Epithelial cell of prostate (primary cell): ENCODE data around the gene FATE1.

ENCODE experiments used
- DNase-seq: peaks from one replicate; pipeline ENCODE4 v3.0.0-alpha.2; 2011; ENCODE audit warnings: low read depth, low spot score
- H3K27ac ChIP-seq: fragments of 450-650 bp; 2 replicates; pipeline ENCODE4 v1.5.1; 2017; ENCODE audit warnings: mild to moderate bottlenecking

Gene FATE1

DNA sequence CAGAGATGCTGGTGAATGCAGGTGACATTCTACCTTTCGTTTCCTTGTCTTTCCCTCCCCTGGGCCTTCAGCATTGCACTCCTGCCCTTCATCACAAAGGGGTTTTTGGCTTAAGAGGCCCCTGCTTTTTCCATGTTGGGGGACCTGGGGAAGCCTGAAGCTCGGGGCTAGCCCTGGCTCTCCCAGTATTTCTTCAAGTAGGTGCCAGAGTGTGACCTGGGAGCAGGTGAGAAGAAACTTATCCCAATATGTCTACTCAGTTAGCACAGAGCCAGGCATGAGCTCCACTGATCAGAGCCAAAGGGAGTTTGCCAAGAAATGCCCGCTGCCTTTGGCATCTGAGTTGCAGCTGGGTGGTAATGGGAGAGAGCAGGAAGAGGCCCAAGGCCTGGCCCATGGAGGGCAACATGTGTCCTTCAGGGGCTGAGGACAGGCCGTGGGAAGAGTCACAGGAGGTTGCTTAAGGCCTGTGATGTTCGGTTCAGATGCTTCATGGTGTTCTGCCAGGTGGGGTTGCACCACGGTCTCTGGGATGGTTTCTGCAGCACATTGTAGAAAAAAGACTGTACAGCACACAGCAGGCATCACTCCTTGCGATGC lies 13.0 kb upstream of the FATE1 start:
- DNase-seq, result no peak
- no peak overlapping the region for H3K27ac ChIP-seq

DNA sequence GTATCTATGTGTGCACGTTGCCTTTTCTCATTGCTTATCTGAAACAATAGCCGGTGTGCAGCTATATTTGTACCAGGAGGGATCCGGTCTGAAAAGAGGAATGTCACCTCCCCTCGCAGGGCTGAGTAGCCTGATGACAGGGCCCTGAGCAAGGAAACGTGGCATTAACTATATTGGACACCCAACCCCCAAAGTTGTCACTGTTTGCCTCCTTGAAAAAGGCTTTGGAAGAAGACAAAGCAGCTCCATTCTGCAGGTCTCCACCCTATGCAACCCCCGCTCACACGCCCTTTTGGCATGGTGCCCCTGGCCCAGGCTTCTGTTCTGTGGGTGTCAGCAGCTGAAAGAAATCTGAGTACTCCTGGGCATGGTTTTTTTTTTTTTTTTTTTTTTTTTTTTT lies 12.3 kb upstream of the FATE1 start:
- DNase-seq, result no peak
- no peak overlapping the region for H3K27ac ChIP-seq

DNA sequence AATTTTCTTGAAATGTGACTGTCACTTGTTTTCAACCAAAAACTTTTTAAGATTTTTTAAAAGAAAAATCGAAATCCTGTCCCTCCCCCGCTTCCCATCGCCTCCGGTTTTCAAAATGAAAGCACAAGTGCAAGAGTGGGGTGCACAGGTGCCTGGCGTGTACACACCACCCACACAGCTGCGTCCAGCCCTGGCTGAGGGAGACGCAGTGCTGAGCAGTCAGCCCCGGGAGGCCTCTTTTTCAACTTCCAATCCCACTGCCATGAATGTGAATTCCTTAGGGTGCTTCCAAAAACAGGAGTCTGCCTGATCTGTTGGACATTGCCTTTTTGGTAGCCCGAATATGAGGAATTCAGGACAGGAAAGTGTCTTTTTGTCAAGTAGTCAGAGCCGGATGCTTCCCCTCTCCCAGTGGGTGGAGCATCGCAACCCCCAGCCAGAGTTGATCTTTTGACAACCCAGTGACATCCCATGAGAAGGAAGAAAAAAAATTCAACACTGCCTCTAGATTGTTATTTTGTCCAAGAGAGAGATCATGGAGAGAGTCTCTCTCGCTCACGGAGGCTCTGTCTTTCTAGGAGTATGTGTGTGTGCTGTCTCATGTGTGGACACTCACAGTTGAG lies 11.7 kb upstream of the FATE1 start:
- DNase-seq, result no peak
- no peak overlapping the region for H3K27ac ChIP-seq

DNA sequence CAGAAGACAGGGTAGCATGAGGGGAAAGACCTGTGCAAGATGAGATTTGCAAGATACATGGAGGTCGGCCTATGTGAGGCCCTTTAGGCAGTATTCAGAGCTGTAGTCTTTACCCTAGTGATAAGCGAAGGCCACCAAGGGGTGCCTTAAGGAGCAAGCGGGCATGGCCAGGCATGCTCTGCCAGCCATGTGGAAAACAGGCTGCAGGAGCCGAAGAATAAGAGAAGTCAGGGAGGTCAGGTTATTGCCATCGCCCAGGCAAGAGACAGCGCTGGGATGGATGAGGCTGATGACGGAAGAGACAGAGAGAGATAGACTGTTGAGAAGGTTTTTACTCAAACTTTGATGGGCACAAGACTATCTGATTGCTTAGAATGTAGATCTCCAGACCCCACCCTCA lies 7.0 kb upstream of the FATE1 start:
- no peak for DNase-seq
- H3K27ac ChIP-seq, result no peak overlapping the region

DNA sequence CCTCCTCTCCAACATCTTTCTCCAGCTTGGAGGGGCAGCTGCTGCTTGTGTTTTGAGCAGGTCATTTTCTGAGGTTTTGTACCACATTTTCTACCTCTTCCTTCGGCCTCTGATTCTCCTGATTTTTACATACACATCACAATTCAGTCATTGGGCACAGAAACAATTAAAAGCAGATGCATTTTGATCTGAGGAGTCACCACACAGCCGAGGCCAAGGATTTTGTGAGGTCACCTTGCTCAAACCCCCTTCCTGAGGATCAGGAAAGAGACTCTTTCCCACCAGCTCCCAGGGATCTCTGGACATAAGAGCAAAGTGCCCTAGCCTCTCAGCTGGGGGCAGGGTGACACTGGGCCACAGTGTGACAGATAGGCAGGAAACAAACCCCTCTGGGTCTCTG lies 5.4 kb upstream of the FATE1 start:
- no peak for DNase-seq
- no peak overlapping the region for H3K27ac ChIP-seq

DNA sequence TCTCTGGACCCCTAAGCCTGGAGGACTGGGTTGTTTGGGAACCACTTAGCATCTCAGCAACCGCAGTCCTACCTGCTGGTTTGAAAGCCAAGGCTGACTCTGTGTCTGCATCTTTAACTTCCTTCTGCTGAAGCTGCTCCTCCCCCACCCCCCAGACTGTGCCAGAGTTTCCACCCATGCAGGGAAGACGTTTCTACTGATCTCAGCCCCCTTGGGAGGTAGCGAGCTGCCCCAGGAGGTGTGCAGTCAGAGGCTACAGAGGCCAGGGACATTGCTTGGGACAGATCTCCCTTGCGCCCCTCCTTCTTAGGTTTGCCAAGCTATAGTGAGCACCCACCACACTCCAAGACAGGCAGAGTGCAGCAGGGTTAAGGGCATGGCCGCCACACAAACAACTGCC lies 4.7 kb upstream of the FATE1 start:
- DNase-seq, result no peak
- H3K27ac ChIP-seq, result no peak overlapping the region

DNA sequence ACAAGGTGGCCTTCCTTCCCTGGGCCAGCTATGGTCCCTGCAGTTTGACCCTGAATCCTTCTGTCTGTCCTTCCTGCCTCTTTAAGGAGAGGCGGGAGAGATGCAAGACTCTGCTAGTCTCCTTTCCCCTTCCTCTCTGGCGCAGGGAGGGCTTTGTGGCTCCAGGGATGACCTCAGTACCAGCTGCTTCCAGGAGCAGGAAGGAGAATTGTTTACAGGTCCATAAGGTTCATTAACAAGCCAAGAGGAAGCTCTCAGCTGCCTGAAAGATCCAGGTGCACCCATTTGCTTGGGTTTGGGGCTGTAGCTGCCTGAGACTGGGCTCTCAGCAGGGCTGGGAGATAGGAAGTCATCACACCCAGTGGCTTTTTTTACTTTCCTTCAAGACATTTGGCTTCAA lies 4.0 kb upstream of the FATE1 start:
- DNase-seq, result no peak
- H3K27ac ChIP-seq, result no peak overlapping the region

DNA sequence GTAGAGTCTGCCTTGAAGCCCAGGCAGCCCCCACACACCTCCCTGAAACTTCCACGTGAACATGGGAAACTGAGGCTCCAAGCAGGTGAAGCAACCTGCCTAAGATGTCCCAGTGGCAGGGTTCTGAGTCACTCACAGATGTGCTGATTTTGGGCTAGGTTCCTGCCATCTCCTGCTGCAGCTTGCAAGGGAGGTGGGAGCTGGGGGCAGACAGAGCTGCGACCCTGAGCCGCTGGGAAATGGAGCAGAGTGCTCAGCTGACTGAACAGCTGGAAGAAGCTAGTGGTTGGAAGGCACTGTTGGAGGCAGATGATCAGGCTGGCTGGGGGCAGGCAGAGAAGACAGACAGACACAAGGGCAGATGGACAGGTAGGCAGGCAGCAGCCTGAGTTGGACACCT lies 3.6 kb upstream of the FATE1 start:
- no peak overlapping the region for H3K27ac ChIP-seq
- no peak for DNase-seq

DNA sequence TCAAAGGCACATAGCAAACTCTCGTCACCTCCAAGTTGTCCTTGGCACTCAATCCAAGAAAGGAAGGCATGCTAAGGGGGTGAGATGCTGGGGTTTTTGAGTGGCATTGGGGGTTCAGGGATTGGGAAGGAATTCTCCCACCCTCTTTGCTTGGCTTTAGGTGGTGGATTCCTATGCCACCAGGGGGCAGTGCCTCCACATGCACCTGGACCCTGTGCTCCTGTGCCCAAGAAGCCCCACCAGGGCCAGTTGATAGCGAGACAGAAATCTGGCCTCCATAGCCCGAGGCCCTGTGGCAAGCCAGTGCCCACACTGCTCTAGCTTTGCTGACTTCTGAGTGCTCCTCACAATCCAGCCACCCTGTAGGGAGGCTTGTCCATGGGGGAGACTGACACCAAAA lies 2.0 kb upstream of the FATE1 start:
- H3K27ac ChIP-seq, result no peak overlapping the region
- DNase-seq, result no peak

DNA sequence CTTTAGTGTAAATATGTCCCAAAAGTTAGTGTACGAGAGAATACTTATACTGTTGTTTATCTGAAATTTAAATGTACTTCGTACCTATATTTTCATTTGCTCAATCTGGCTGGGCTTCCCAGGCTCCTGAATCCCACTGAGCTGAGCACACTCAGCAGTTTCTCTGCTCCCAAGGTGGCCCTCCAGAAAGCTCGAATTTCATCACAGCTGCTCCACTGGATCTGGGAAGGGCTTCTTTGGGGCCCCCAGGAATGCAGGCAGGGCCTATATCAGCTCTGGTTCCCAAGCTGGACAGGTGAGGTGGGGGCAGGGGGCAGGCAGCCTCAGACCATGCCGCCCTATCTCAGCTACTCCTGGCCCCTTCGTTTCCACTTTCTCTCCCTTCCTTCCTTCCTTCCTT lies 1.5 kb upstream of the FATE1 start:
- no peak overlapping the region for H3K27ac ChIP-seq
- no peak for DNase-seq

DNA sequence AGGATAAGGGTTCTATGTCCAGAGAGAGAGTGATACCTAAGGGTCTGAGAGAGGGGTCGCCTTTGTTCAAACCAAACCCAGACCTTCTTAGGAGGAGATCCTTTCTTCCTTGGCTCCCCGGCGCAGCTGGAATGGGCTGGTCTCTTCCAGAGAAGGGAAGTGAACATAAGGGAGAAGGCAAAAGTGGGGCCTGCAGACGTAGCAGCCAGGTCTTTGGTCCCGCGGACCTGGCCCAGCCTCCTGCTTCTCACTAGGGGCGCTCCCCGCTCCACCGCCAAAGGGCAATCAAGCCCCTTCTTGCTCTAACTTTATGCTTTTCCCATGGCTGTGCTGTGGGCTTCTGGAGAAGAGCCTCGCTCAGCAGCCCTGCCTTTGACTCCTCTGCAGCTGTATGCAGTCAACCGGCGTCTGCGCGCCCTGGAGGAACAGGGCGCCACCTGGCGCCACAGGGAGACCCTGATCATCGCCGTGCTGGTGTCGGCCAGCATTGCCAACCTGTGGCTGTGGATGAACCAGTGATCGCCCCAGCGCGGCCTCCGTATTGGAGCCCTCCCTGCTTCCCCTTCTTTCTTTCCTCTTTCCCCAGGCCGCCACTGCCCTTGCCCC lies 6.5 kb downstream of the FATE1 start:
- no peak overlapping the region for H3K27ac ChIP-seq
- DNase-seq, result no peak

DNA sequence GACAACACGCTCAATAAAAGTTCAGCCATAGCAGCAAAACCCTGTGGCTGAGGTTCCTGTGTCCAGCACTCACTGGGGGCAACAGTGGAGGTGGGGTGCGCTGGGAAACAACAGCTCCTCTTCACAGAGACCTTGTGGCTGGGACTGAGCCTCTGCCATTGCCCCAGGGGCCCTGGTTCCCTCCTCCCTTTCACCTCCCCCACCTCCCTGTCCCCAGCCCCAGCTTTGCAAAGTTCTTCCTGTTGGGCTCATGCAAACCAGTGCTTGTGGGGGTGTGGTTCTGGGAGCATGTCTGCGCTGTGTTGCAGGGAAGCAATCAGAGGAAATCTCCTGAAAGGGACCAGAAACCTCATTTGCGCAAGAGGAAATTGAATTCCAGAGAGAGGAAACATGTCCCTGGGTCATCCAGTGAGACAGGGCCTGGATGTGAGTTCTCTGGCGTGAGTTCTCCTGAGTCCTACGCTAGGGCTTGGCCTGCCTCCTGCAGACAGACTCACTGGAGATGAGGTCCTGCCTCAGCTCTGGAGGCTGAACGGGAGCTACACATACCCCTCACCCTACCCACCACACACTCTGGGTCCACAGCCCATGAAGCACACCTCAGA lies 7.4 kb downstream of the FATE1 start:
- H3K27ac ChIP-seq, result no peak overlapping the region

DNA sequence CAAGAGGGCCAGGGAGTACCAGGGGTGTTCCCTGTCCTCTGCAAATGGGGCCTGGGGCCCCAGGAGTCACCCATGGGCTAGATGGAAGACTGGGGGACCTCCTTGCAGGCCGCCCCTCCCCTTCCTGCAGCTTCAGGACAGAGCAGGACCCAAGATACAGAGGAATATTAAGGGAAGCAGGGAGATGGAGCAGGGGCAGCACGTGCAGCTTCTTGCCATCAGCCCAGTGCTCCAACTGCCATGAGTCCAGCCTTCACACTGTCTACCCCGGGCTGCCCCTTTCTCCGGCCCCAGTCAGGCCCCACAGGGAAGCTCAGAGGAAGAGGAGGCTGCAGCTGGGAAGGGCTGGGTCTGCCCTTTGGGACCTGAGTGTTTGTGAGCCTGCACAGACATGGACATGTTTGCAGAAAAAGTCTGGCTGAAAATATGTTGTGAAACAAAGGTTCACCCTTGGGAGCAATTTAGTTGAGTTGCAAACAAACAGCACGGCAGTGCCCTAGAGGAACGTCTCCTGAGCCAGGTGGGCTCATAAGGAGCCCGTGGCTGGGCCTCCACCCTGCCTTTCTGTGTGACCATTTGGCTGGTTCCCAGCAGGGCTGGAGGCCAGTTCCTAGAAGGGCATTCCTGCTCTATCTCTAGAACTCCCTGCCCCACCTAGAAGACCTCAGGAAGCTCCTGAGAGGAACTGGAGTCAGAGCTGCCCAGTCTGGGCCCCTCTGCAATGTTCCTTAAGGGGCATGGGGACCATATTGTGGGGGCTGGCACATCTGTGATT lies 8.9 kb downstream of the FATE1 start:
- no peak overlapping the region for H3K27ac ChIP-seq
- no peak for DNase-seq

More for the DNA sequence above, 7.4 kb downstream of the FATE1 start:
- DNase-seq, result no peak

DNA sequence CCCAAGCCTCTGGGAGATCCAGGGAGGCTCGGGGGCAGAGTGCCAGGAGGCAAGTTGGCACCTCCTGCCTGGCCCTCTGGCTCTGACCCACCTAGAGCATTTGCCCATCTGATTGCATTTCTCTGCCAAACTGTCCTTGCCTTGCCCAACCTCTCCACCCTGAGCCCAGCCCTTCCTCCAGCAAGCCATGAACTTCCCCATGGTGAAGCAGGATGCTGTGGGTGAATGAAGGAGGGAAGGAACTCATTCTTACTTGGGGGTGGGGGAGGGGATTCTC lies 9.4 kb downstream of the FATE1 start:
- H3K27ac ChIP-seq, result no peak overlapping the region
- no peak for DNase-seq

DNA sequence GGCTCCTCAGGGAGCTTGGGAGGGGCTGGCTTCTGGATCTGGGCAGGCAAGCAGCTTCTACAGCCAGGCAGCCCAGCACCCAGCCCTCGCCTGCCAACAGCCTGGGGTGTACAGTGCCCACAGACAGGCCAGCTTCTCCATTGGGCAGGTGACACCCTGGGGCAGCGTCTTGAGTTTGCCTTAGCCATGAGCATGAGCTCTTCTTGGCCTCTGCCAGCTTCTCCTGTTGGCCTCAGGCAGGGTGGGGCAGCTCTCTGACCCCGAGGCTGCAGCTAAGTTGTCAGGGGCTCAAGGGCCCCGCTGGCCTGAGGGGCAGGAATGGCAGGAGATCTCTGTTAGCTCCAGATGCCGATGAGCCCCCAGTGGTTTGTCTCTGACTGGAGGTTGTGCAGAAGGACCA lies 10.9 kb downstream of the FATE1 start:
- no peak overlapping the region for H3K27ac ChIP-seq
- DNase-seq, result no peak

DNA sequence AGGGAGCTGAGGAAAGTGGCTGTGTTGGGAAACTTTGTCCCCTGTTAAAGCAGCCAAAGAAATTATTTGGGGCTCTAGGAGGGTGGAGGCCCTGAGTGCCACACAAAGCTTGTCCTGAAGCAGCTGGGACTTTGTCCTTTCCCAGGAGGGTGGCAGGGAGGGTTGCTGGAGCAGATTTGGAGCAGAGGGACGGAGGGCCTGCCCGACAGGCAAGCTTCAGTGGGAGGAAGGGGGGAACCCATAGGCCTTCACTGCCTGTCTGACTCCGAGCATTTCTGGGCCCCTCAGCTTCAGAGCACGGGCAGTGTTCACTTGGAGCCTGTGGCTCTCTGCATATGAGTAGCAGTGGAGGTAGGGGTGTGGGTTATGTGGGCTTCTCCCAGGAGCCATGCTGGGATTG lies 11.5 kb downstream of the FATE1 start:
- no peak overlapping the region for H3K27ac ChIP-seq
- DNase-seq, result no peak

DNA sequence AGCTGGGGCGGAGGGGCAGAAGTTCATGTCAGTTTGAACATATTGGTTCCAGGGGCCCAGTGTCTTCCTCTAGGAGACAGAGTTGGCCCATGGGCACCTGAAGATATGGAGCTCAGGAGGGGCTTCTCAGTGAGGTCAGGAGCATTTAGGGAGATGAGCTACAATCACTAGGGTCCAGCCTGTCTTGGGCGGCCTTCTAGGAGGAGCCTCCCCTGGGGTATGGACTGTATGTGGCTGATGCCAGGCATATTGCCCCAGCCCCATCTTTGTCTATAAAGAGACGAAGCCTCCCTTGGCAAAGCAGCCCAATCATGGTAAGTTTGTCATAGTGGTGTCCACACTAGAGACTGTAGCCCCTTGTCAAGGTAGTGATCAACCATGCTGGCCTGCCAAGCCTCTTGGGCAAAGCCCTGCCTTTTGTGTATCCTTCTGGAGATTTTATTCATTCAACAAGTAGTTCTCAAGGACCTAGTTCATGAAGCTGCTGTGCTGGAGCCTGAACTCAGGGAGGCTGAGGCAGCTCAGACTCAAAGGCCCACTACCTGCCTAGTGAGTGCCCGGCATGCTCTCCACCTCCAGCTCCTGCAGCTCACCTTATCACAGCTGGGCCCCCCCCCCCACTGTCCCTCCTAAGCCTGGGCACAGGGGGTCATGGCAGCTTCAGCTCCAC lies 13.4 kb downstream of the FATE1 start:
- no peak overlapping the region for H3K27ac ChIP-seq

DNA sequence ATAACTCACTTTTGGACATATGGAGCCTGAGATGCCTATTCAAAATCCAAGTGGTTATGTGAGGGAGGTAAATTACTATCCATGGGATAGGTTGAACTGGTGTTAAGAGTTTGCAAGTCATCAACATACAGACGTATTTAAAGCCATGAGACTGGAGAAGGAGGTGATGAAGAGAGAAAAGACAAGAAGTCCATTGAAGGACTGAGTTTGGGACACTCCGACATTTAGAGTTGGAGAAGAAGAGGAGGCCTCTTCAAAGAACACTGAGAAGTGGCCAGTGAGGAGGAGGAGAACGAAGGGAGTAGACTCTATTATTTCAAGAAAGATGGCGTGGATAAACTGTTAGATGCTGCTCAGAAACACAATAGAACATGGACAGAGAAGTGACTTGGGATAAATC lies 18.6 kb downstream of the FATE1 start, which contains the start of gene CNGA2:
Gene CNGA2 (plus strand): TSS at position 301 of the 400 bp plus-strand sequence. CDS start 3,738 bp downstream, outside the sequence.
- H3K27ac ChIP-seq, result no peak within 1 kb of the TSS
- DNase-seq, result no peak

More for the DNA sequence above, 13.4 kb downstream of the FATE1 start:
- no peak for DNase-seq

DNA sequence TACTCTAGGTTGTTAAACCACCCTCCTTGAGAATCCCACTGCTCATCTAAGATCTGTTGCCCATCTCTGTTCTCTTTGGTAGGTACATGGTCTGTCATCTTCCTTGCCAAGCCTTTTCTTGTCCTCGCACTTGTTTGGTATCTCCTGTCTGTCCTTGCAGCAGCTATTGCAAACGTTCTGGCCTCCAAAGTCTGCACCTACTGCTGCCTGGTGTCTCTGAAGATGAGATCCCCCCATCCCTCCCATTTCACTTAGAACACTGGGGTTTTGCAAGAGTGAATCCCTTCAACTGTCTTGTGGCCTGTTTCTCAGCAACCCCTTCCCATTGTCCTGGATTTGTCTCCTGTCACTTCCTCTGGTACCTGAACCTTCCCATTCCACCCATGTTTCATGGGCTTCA lies 19.4 kb downstream of the FATE1 start:
- DNase-seq, result no peak

DNA sequence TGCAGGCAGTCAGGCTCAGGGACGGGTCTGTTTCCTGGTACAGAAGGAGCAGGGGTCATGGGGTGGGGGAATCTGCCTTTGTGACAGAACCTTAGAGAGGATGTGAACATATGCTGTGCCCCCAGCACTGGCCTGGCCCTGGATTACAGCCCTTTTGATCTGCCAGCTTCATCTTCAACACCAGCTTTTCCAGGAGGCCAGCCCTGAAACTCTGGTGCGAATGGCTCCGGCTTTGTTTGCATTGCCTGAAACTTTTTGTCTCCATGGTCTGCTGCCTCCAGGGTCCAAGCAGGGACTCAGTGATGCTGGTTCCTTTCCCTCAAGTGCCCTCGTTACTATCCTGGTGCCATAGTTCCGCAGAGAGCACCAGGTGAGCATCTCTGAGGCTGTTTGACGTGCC lies 20.9 kb downstream of the FATE1 start:
- no peak overlapping the region for H3K27ac ChIP-seq
- no peak for DNase-seq

More for the DNA sequence above, 19.4 kb downstream of the FATE1 start:
- H3K27ac ChIP-seq, result no peak overlapping the region
